ENCODE measurements around the gene CXCR6.

DNA sequence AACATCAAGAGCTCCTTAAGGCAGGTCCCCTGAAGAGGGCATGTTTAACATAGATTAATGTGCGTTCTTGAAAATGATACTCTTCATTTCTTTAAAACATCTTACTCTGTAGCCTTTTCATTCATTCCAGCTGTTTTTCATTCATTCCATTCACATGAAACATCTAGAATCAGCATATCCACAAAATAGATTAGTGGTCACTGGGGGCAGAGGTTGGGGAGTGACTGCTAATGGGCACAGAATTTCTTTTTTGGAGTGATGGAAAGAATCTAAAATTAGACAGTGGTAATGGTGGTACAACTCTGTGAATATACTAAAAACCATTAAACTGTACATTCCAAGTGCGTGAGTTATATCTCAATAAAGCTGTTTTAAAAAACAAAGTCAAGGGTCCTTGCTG is 15.4 kb upstream of the CXCR6 start:
- TF ChIP-seq, protein P1, sequence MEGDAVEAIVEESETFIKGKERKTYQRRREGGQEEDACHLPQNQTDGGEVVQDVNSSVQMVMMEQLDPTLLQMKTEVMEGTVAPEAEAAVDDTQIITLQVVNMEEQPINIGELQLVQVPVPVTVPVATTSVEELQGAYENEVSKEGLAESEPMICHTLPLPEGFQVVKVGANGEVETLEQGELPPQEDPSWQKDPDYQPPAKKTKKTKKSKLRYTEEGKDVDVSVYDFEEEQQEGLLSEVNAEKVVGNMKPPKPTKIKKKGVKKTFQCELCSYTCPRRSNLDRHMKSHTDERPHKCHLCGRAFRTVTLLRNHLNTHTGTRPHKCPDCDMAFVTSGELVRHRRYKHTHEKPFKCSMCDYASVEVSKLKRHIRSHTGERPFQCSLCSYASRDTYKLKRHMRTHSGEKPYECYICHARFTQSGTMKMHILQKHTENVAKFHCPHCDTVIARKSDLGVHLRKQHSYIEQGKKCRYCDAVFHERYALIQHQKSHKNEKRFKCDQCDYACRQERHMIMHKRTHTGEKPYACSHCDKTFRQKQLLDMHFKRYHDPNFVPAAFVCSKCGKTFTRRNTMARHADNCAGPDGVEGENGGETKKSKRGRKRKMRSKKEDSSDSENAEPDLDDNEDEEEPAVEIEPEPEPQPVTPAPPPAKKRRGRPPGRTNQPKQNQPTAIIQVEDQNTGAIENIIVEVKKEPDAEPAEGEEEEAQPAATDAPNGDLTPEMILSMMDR (IDR thresholded peaks at IDR 0.05) = no peak
- no peak for TF ChIP-seq POLR2A (IDR thresholded peaks at IDR 0.05)
- no peak for TF ChIP-seq EP300 (IDR thresholded peaks at IDR 0.05)
